GM23338 (cell line): ENCODE data around the gene MLLT1. TPM values are rescaled to one million over a fixed set of nuclear protein-coding genes. Genes with fewer than 3 reads are reported as not detected.

ENCODE experiments used
- ATAC-seq: fragments of 200-7000 bp; cut with Tn5 transposase; 3 replicates; pipeline ENCODE4 v1.9.1; 2020
- DNase-seq: peaks from one replicate; pipeline ENCODE4 v3.0.0-alpha.2; 2015; ENCODE audit warnings: low spot score
- H2AFZ ChIP-seq: fragments of 200-600 bp; sonication (generic); 2 replicates; pipeline ENCODE4 v1.8.0; 2016; ENCODE audit warnings: antibody characterized with exemption, mild to moderate bottlenecking, moderate library complexity
- H3F3A ChIP-seq: fragments of 200-600 bp; sonication (generic); replicated peaks from 2 replicates; pipeline ENCODE4 v1.8.0; 2017; ENCODE audit warnings: antibody characterized with exemption, mixed run types, low read depth
- H3K27ac ChIP-seq: fragments of 200-600 bp; sonication (generic); 2 replicates; pipeline ENCODE4 v1.6.1; 2016; ENCODE audit warnings: low read depth
- H3K27me3 ChIP-seq: fragments of 200-600 bp; sonication (generic); 2 replicates; pipeline ENCODE4 v1.8.0; 2016; ENCODE audit warnings: mild to moderate bottlenecking, mixed run types, moderate library complexity; ENCODE audit not compliant: insufficient read depth
- H3K36me3 ChIP-seq: fragments of 200-600 bp; sonication (generic); 2 replicates; pipeline ENCODE4 v1.8.0; 2016; ENCODE audit warnings: mild to moderate bottlenecking; ENCODE audit not compliant: insufficient read depth
- H3K4me1 ChIP-seq: fragments of 200-600 bp; sonication (generic); 2 replicates; pipeline ENCODE4 v1.8.0; 2016; ENCODE audit warnings: mild to moderate bottlenecking, moderate library complexity; ENCODE audit not compliant: insufficient read depth
- H3K4me2 ChIP-seq: fragments of 200-600 bp; sonication (generic); 2 replicates; pipeline ENCODE4 v1.7.1; 2017; ENCODE audit warnings: mixed run types
- H3K4me3 ChIP-seq: fragments of 200-600 bp; sonication (generic); 2 replicates; pipeline ENCODE4 v1.6.1; 2016; ENCODE audit warnings: mixed run types
- H3K79me2 ChIP-seq: fragments of 200-600 bp; sonication (generic); replicated peaks from 2 replicates; pipeline ENCODE4 v1.8.0; 2017; ENCODE audit warnings: mild to moderate bottlenecking; ENCODE audit not compliant: insufficient read depth
- H3K9me2 ChIP-seq: fragments of 200-600 bp; sonication (generic); 2 replicates; pipeline ENCODE4 v1.8.0; 2017; ENCODE audit not compliant: insufficient read depth
- H4K20me1 ChIP-seq: fragments of 200-600 bp; sonication (generic); replicated peaks from 2 replicates; pipeline ENCODE4 v1.8.0; 2017; ENCODE audit warnings: mild to moderate bottlenecking; ENCODE audit not compliant: insufficient read depth
- H3K27ac Mint-ChIP-seq: 2 replicates; pipeline ENCODE4 v1.8.0; 2020; ENCODE audit warnings: inconsistent platforms, mild to moderate bottlenecking, moderate library complexity, mixed read lengths
- H3K27me3 Mint-ChIP-seq: 3 replicates; pipeline ENCODE4 v1.8.0; 2022; ENCODE audit warnings: low read depth, mild to moderate bottlenecking, moderate library complexity, mixed read lengths, inconsistent platforms; ENCODE audit not compliant: insufficient read depth, poor library complexity
- H3K36me3 Mint-ChIP-seq: 3 replicates; pipeline ENCODE4 v1.8.0; 2021; ENCODE audit warnings: low read depth, mild to moderate bottlenecking, inconsistent platforms, moderate library complexity, mixed read lengths
- H3K4me1 Mint-ChIP-seq: 3 replicates; pipeline ENCODE4 v1.8.0; 2020; ENCODE audit warnings: mild to moderate bottlenecking, inconsistent platforms, mixed read lengths
- H3K4me3 Mint-ChIP-seq: 3 replicates; pipeline ENCODE4 v1.8.0; 2021; ENCODE audit warnings: moderate library complexity, mild to moderate bottlenecking, inconsistent platforms, mixed read lengths
- H3K9me3 Mint-ChIP-seq: 3 replicates; pipeline ENCODE4 v1.8.0; 2020; ENCODE audit warnings: moderate library complexity, mild to moderate bottlenecking, inconsistent platforms, mixed read lengths
- CREB1 ChIP-seq: fragments of 250-450 bp; sonication (Bioruptor Pico); IDR thresholded peaks from 2 replicates; pipeline ENCODE4 v1.5.0; 2020; ENCODE audit warnings: low read depth, mild to moderate bottlenecking, moderate library complexity
- EZH2 ChIP-seq: fragments of 200-600 bp; sonication (generic); IDR thresholded peaks from one replicate; pipeline ENCODE4 v1.8.0; 2017; ENCODE audit warnings: antibody characterized with exemption, mild to moderate bottlenecking, low read depth; ENCODE audit not compliant: unreplicated experiment
- EZH2phosphoT487 ChIP-seq: fragments of 200-600 bp; sonication (generic); IDR thresholded peaks from one replicate; pipeline ENCODE4 v1.8.1; 2018; ENCODE audit warnings: antibody characterized with exemption; ENCODE audit not compliant: unreplicated experiment
- NANOG ChIP-seq: IDR thresholded peaks from 2 replicates; pipeline ENCODE4 v1.6.1; 2016; ENCODE audit warnings: antibody characterized with exemption, borderline replicate concordance
- POLR2AphosphoS5 ChIP-seq: IDR thresholded peaks from 2 replicates; pipeline ENCODE4 v1.6.1; 2016; ENCODE audit warnings: antibody characterized with exemption, low read depth
- STAT1 ChIP-seq: IDR thresholded peaks from one replicate; pipeline ENCODE4 v1.6.1; 2016; ENCODE audit warnings: antibody characterized with exemption; ENCODE audit not compliant: unreplicated experiment
- ZNF331 ChIP-seq: fragments of 250-450 bp; sonication (Bioruptor Pico); IDR thresholded peaks from 2 replicates; pipeline ENCODE4 v1.5.0; 2020; ENCODE audit warnings: low read depth, mild to moderate bottlenecking, moderate library complexity
- polyA plus RNA-seq: library from polyadenylated mRNA; unstranded; fragments of >200 nt; fragmentation: Nextera tagmentation; extraction: Ambion mirVana; gene quantifications from 2 replicates; pipeline ENCODE4 v1.2.1, GENCODE V29; 2016
- total RNA-seq: library from RNA; depleted of rRNA; stranded (reverse); fragments of >200 nt; shearing (Covaris generic); gene quantifications from 2 replicates; pipeline ENCODE4 v1.2.3, GENCODE V29; 2014
- TF ChIP-seq, protein P1 (sequence below): IDR thresholded peaks from one replicate; pipeline ENCODE4 v1.6.1; 2018; ENCODE audit warnings: antibody characterized with exemption; ENCODE audit not compliant: unreplicated experiment
- TF ChIP-seq, protein P2 (sequence below), 2 experiments: fragments of 200-600 bp in 1 of 2; sonication (generic) in 1 of 2; conservative IDR thresholded peaks; 2 replicates each; pipeline versions ENCODE4 v1.5.1 to v1.6.1; 2016 to 2017; ENCODE audit warnings: antibody characterized with exemption in 2 of 2, low read depth in 2 of 2, mild to moderate bottlenecking in 2 of 2, moderate library complexity in 1 of 2

The MLLT1 gene
- total and polyA plus RNA-seq, 2 experiments from 2014 or later = 17.8 to 23.4 TPM

DNA sequence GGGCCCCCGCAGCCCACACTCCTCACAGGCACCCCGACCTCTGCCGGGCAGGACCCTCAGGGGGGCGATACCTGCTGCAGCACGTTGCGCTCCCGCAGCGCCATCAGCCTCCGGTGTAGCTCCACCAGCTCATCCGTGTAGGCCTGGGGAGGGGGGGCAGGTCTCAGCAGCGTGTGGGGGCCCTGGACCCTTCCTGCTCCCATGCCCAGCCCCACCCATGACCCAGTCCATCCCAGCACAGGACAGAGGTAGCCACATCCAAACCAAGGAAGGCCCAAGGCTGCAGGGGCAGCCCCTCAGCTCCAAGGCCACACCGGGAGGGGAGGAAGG, 66.5 kb downstream of the MLLT1 start:
- no peak overlapping the region for H3K27ac ChIP-seq
- H3F3A ChIP-seq = no peaks in the 10 kb centered on the region
- TF ChIP-seq EZH2 = no peak
- TF ChIP-seq CREB1 (CRISPR knock-in tag) = no peak
- no peak for TF ChIP-seq NANOG
- TF ChIP-seq EZH2phosphoT487 = no peak
- TF ChIP-seq ZNF331 (CRISPR knock-in tag) = no peak
- TF ChIP-seq, protein P1, sequence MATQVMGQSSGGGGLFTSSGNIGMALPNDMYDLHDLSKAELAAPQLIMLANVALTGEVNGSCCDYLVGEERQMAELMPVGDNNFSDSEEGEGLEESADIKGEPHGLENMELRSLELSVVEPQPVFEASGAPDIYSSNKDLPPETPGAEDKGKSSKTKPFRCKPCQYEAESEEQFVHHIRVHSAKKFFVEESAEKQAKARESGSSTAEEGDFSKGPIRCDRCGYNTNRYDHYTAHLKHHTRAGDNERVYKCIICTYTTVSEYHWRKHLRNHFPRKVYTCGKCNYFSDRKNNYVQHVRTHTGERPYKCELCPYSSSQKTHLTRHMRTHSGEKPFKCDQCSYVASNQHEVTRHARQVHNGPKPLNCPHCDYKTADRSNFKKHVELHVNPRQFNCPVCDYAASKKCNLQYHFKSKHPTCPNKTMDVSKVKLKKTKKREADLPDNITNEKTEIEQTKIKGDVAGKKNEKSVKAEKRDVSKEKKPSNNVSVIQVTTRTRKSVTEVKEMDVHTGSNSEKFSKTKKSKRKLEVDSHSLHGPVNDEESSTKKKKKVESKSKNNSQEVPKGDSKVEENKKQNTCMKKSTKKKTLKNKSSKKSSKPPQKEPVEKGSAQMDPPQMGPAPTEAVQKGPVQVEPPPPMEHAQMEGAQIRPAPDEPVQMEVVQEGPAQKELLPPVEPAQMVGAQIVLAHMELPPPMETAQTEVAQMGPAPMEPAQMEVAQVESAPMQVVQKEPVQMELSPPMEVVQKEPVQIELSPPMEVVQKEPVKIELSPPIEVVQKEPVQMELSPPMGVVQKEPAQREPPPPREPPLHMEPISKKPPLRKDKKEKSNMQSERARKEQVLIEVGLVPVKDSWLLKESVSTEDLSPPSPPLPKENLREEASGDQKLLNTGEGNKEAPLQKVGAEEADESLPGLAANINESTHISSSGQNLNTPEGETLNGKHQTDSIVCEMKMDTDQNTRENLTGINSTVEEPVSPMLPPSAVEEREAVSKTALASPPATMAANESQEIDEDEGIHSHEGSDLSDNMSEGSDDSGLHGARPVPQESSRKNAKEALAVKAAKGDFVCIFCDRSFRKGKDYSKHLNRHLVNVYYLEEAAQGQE = no peak
- no peak for TF ChIP-seq POLR2AphosphoS5
- no peak for TF ChIP-seq STAT1
- Mint-ChIP-seq H3K9me3 (no peaks in the 10 kb centered on the region), H3K27ac (no peak overlapping the region), H3K4me3 (no peak overlapping the region), H3K4me1 (peaks cover 6% of the 10 kb centered on the region), H3K27me3 (peaks cover 7% of the 10 kb centered on the region), H3K36me3 (peaks cover 10% of the 10 kb centered on the region)
- H3K4me1 ChIP-seq = no peaks in the 10 kb centered on the region
- H4K20me1 ChIP-seq = no peaks in the 10 kb centered on the region
- no peak overlapping the region for H3K4me2 ChIP-seq
- no peak for ATAC-seq
- DNase-seq = no peak
- H3K79me2 ChIP-seq = no peaks in the 10 kb centered on the region
- no peak overlapping the region for H3K4me3 ChIP-seq
- 0 out of 2 replicates have a peak, but pooled peaks cover 3% of the 10 kb centered on the region for H3K9me2 ChIP-seq
- no peak overlapping the region for H2AFZ ChIP-seq
- no peaks in the 10 kb centered on the region for H3K36me3 ChIP-seq
- no peaks in the 10 kb centered on the region for H3K27me3 ChIP-seq

DNA sequence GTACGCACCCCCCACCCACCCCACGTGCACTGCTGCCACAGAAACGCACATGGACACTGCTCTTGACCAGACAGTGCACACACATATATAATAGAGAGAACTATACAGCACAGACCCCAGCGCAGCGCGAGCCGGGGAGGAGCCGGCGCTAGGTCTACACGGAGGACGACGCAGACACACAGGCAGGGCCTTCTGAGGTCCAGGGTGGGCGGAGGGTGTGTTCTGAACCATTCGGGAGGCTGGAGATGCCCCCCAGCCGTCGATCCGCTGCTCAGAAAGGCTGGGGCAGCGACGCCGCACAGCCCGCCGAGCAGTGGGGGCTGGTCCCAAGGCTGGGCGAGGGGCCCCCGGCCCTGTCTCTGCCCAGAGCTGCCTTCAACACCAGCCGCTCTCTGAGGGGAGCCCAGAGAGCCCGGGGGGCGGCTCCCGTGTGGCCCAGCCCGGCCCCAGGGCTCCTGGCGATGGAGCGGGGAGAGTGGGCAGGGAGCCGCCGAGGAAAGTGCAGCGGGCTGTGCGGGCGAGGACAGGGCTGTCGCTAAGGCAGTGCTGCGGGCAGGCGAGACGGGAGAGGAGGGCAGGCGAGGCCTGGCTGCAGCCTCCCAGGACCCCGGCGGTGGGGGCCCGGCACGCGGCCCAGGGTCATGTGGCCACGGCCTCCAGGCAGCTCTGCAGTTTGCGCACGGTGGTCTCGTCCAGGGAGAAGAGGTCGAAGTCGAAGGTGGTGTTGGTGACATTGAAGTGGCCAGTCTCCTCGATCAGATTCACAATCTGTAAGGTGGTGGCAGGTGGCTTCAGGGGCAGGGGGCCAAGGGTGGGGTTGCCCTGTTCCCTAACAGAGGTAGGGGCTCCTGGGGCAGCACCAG, 67.1 kb downstream of the MLLT1 start:
- H3K4me3 ChIP-seq = no peak overlapping the region
- 0 out of 2 replicates have a peak, but pooled peaks cover 3% of the 10 kb centered on the region for H3K9me2 ChIP-seq
- ATAC-seq = no peak
- Mint-ChIP-seq H3K27ac (no peak overlapping the region), H3K27me3 (peaks cover 7% of the 10 kb centered on the region), H3K9me3 (no peaks in the 10 kb centered on the region), H3K4me3 (no peak overlapping the region), H3K36me3 (peaks cover 10% of the 10 kb centered on the region; the same call in 2 of the 3 replicates), H3K4me1 (peaks cover 6% of the 10 kb centered on the region)
- no peaks in the 10 kb centered on the region for H3K36me3 ChIP-seq
- H3F3A ChIP-seq = no peaks in the 10 kb centered on the region
- no peaks in the 10 kb centered on the region for H3K79me2 ChIP-seq
- no peak for DNase-seq
- no peaks in the 10 kb centered on the region for H3K27me3 ChIP-seq
- no peaks in the 10 kb centered on the region for H3K4me1 ChIP-seq
- H2AFZ ChIP-seq = no peak overlapping the region
- H3K27ac ChIP-seq = no peak overlapping the region
- no peak overlapping the region for H3K4me2 ChIP-seq
- no peaks in the 10 kb centered on the region for H4K20me1 ChIP-seq
- TF ChIP-seq, protein P2, sequence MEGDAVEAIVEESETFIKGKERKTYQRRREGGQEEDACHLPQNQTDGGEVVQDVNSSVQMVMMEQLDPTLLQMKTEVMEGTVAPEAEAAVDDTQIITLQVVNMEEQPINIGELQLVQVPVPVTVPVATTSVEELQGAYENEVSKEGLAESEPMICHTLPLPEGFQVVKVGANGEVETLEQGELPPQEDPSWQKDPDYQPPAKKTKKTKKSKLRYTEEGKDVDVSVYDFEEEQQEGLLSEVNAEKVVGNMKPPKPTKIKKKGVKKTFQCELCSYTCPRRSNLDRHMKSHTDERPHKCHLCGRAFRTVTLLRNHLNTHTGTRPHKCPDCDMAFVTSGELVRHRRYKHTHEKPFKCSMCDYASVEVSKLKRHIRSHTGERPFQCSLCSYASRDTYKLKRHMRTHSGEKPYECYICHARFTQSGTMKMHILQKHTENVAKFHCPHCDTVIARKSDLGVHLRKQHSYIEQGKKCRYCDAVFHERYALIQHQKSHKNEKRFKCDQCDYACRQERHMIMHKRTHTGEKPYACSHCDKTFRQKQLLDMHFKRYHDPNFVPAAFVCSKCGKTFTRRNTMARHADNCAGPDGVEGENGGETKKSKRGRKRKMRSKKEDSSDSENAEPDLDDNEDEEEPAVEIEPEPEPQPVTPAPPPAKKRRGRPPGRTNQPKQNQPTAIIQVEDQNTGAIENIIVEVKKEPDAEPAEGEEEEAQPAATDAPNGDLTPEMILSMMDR (conservative IDR thresholded peaks at IDR 0.05; ENCODE audit: low read depth in 2 of 2) = no peak
- TF ChIP-seq NANOG (no peak), EZH2phosphoT487 (no peak)
- TF ChIP-seq, protein P1 = no peak
